ENCODE results near the gene SBSN. TPM values are rescaled to one million over a fixed set of nuclear protein-coding genes. Genes with fewer than 3 reads are reported as not detected.
A peak's percentile ranks its signal among the peaks of the same experiment; 100 is the strongest.

SBSN gene
- polyA plus RNA-seq, 3 donors = not detected

- no peak for DNase-seq (ENCODE audit: low read depth in 3 of 3, low spot score in 2 of 3)
These were observed 27.3 kb upstream of the SBSN start for GRCh38 chr19:35555301-35556005.

- no peak for DNase-seq (ENCODE audit: low read depth in 3 of 3, low spot score in 2 of 3)
These were observed 26.0 kb upstream of the SBSN start for GRCh38 chr19:35554076-35554475.

GRCh38 chr19:35553385-35554000 lies 25.4 kb upstream of the SBSN start:
- DNase-seq (ENCODE audit: low read depth in 3 of 3, low spot score in 2 of 3) = no peak

- no peak for DNase-seq (ENCODE audit: low read depth in 3 of 3, low spot score in 2 of 3)
These were observed 24.6 kb upstream of the SBSN start for GRCh38 chr19:35552534-35553384.

- no peak for DNase-seq (ENCODE audit: low read depth in 3 of 3, low spot score in 2 of 3)
These were observed 23.1 kb upstream of the SBSN start for GRCh38 chr19:35551091-35551810.

- no peak for DNase-seq (ENCODE audit: low read depth in 3 of 3, low spot score in 2 of 3)
These were observed 21.9 kb upstream of the SBSN start for GRCh38 chr19:35549879-35550523.

- DNase-seq (ENCODE audit: low read depth in 3 of 3, low spot score in 2 of 3) = peak in 1 of 3 donors; percentile 45
These were observed 21.2 kb upstream of the SBSN start for GRCh38 chr19:35549174-35549788.

GRCh38 chr19:35546532-35546931 lies 18.4 kb upstream of the SBSN start:
- no peak for DNase-seq (ENCODE audit: low read depth in 3 of 3, low spot score in 2 of 3)

- no peak for DNase-seq (ENCODE audit: low read depth in 3 of 3, low spot score in 2 of 3)
These were observed 17.8 kb upstream of the SBSN start for GRCh38 chr19:35545855-35546381.

GRCh38 chr19:35545001-35545854 lies 17.1 kb upstream of the SBSN start, which contains the start of gene TMEM147:
Gene TMEM147 (plus strand): TSS chr19:35545626. CDS start chr19:35545740, 114 bp downstream.
- peak; percentile 72 to 79 (median 76) for DNase-seq (ENCODE audit: low read depth in 3 of 3, low spot score in 2 of 3)

- DNase-seq (ENCODE audit: low read depth in 3 of 3, low spot score in 2 of 3) = no peak
These were observed 16.1 kb upstream of the SBSN start for GRCh38 chr19:35544110-35544802.

GRCh38 chr19:35543280-35544109 lies 15.4 kb upstream of the SBSN start:
- DNase-seq (ENCODE audit: low read depth in 3 of 3, low spot score in 2 of 3) = no peak

GRCh38 chr19:35542209-35542608 lies 14.1 kb upstream of the SBSN start:
- no peak for DNase-seq (ENCODE audit: low read depth in 3 of 3, low spot score in 2 of 3)

GRCh38 chr19:35540356-35540927 lies 12.3 kb upstream of the SBSN start:
- DNase-seq (ENCODE audit: low read depth in 3 of 3, low spot score in 2 of 3) = no peak

GRCh38 chr19:35539850-35540249 lies 11.7 kb upstream of the SBSN start:
- no peak for DNase-seq (ENCODE audit: low read depth in 3 of 3, low spot score in 2 of 3)

- DNase-seq (ENCODE audit: low read depth in 3 of 3, low spot score in 2 of 3) = no peak
These were observed 11.2 kb upstream of the SBSN start for GRCh38 chr19:35539314-35539713.
